ENCODE results near the gene PDHA2. TPM values are rescaled to one million over a fixed set of nuclear protein-coding genes. Genes with fewer than 3 reads are reported as not detected.

PDHA2 gene
- total RNA-seq, 1 experiment from 2014 or later = not detected

DNA sequence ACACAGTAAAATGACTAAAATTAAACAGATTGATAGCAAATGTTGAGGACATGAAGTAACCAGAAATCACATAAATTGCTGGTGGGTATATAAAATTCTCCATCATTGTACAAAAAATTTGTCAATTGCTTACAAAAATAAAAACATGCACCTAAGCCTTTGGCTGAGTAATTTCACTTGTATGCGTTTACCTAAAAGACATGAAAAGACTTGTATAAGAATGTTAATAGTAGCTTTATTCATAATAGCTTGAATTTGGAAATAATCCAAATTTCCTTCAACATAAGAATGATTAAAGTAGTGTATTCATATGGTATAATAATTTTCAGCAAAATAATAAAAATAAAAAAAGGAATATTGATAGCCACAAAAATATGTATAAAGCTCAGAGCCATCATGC, 37.7 kb downstream of the PDHA2 start:
- CTCF ChIA-PET = no interaction called here
- no peaks in the 10 kb centered on the region for H3K27me3 ChIP-seq (replicated peaks; ENCODE audit: insufficient read depth, low read depth, low read length, poor library complexity)
- no TSS peak for BruUV-seq (replicated peaks)
- H3K9me3 ChIP-seq (ENCODE audit: low read depth, low read length, poor library complexity, severe bottlenecking) = no peaks in the 10 kb centered on the region
- DNase-seq (ENCODE audit: low spot score) = no peak
- no peaks in the 10 kb centered on the region for H3K4me1 ChIP-seq (ENCODE audit: insufficient read depth, low read length, poor library complexity, severe bottlenecking)
- POLR2A ChIA-PET (ENCODE audit: low non-redundant PET) = no interaction called here
- no peaks in the 10 kb centered on the region for H3K36me3 ChIP-seq (ENCODE audit: insufficient read depth, low read length, poor library complexity, severe bottlenecking)
- intact Hi-C loops (cut with micrococcal nuclease; ENCODE audit: unreplicated experiment) = no loop called here
- no peak overlapping the region for H3K27ac ChIP-seq (ENCODE audit: low read depth, low read length, poor library complexity, severe bottlenecking)
- TF ChIP-seq EZH2 (IDR thresholded peaks at IDR 0.05; ENCODE audit: borderline replicate concordance, low read depth, low read length, poor library complexity, severe bottlenecking) = no peak
- TF ChIP-seq, protein P1, sequence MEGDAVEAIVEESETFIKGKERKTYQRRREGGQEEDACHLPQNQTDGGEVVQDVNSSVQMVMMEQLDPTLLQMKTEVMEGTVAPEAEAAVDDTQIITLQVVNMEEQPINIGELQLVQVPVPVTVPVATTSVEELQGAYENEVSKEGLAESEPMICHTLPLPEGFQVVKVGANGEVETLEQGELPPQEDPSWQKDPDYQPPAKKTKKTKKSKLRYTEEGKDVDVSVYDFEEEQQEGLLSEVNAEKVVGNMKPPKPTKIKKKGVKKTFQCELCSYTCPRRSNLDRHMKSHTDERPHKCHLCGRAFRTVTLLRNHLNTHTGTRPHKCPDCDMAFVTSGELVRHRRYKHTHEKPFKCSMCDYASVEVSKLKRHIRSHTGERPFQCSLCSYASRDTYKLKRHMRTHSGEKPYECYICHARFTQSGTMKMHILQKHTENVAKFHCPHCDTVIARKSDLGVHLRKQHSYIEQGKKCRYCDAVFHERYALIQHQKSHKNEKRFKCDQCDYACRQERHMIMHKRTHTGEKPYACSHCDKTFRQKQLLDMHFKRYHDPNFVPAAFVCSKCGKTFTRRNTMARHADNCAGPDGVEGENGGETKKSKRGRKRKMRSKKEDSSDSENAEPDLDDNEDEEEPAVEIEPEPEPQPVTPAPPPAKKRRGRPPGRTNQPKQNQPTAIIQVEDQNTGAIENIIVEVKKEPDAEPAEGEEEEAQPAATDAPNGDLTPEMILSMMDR (conservative IDR thresholded peaks at IDR 0.05; ENCODE audit: low read depth, low read length) = no peak
- H3K4me3 ChIP-seq (ENCODE audit: low read depth, low read length, poor library complexity, severe bottlenecking) = no peak overlapping the region

DNA sequence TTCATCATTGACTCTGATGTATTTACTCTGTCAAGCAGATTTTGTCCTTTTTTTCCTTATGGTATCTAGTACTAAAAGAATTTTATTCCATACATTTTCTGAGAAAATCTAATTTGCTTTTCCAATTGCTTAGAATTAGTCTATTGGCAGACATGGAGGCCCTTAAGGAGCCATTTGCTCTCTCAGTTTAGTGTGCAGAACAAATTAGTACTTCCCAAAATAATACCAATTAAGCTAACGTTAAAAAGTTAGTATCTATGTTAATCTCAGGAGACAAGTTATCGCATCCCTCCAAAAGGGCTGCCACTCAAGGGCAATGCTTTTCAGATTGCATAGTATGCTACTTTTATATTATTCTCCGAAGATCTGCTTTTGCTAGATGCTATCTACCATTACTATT, 47.7 kb downstream of the PDHA2 start:
- BruUV-seq (replicated peaks) = no TSS peak
- DNase-seq (ENCODE audit: low spot score) = no peak
- Histone ChIP-seq H3K4me1 (ENCODE audit: insufficient read depth, low read length, poor library complexity, severe bottlenecking) (no peaks in the 10 kb centered on the region), H3K9me3 (ENCODE audit: low read depth, low read length, poor library complexity, severe bottlenecking) (no peaks in the 10 kb centered on the region), H3K27me3 (replicated peaks; ENCODE audit: insufficient read depth, low read depth, low read length, poor library complexity) (no peaks in the 10 kb centered on the region), H3K27ac (ENCODE audit: low read depth, low read length, poor library complexity, severe bottlenecking) (no peak overlapping the region), H3K4me3 (ENCODE audit: low read depth, low read length, poor library complexity, severe bottlenecking) (no peak overlapping the region), H3K36me3 (ENCODE audit: insufficient read depth, low read length, poor library complexity, severe bottlenecking) (no peaks in the 10 kb centered on the region)
- TF ChIP-seq EZH2 (IDR thresholded peaks at IDR 0.05; ENCODE audit: borderline replicate concordance, low read depth, low read length, poor library complexity, severe bottlenecking) = no peak
- TF ChIP-seq, protein P1 (conservative IDR thresholded peaks at IDR 0.05; ENCODE audit: low read depth, low read length) = no peak
- ChIA-PET CTCF (no interaction called here), POLR2A (ENCODE audit: low non-redundant PET) (no interaction called here)
- intact Hi-C loops (cut with micrococcal nuclease; ENCODE audit: unreplicated experiment) = no loop called here

DNA sequence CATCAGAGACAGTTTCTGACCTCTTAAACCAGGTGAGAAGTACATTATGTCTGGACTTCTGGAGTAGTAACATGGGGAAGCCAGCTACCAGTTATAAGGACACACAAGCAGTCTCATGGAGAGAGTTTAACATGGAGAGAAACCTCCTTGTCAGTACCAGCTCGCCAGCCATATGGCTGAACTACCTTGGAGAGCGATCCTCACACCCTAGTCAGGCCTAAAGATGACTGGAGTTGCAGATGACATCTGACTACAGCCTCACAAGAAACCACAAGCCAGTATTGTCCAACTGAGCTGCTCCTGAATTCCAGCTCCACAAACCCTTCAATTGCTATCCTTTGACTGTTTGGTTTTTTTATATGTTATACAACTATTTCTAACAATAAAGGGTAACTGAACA, 49.8 kb downstream of the PDHA2 start:
- H3K36me3 ChIP-seq (ENCODE audit: insufficient read depth, low read length, poor library complexity, severe bottlenecking) = no peaks in the 10 kb centered on the region
- ChIA-PET CTCF (no interaction called here), POLR2A (ENCODE audit: low non-redundant PET) (no interaction called here)
- no peak overlapping the region for H3K4me3 ChIP-seq (ENCODE audit: low read depth, low read length, poor library complexity, severe bottlenecking)
- DNase-seq (ENCODE audit: low spot score) = no peak
- H3K9me3 ChIP-seq (ENCODE audit: low read depth, low read length, poor library complexity, severe bottlenecking) = no peaks in the 10 kb centered on the region
- intact Hi-C loops (cut with micrococcal nuclease; ENCODE audit: unreplicated experiment) = no loop called here
- no peak overlapping the region for H3K27ac ChIP-seq (ENCODE audit: low read depth, low read length, poor library complexity, severe bottlenecking)
- TF ChIP-seq EZH2 (IDR thresholded peaks at IDR 0.05; ENCODE audit: borderline replicate concordance, low read depth, low read length, poor library complexity, severe bottlenecking) = no peak
- TF ChIP-seq, protein P1 (conservative IDR thresholded peaks at IDR 0.05; ENCODE audit: low read depth, low read length) = no peak
- no TSS peak for BruUV-seq (replicated peaks)
- H3K27me3 ChIP-seq (replicated peaks; ENCODE audit: insufficient read depth, low read depth, low read length, poor library complexity) = no peaks in the 10 kb centered on the region
- no peaks in the 10 kb centered on the region for H3K4me1 ChIP-seq (ENCODE audit: insufficient read depth, low read length, poor library complexity, severe bottlenecking)

Data from A673 (cell line).